ENCODE results near the gene BEND2. TPM values are rescaled to one million over a fixed set of nuclear protein-coding genes. Genes with fewer than 3 reads are reported as not detected.

BEND2 gene
- total and polyA plus RNA-seq, 2 of the 8 experiments (the other 6 are each of a cell fraction or from before 2014, with no cell fraction given): not detected

- Histone ChIP-seq H3K9ac (replicated peaks in 1 of 4; ENCODE audit: extremely low read depth in 1 of 4, low read depth in 3 of 4, low read length in 3 of 4) (no peak overlapping the region), H2AK5ac (ENCODE audit: low read depth, low read length) (no peak overlapping the region), H2BK15ac (ENCODE audit: low read length) (no peak overlapping the region), H3K4me3 (ENCODE audit: extremely low read depth in 1 of 4, insufficient read depth in 2 of 4, low read depth in 3 of 4, low read length in 4 of 4) (no peak overlapping the region), H3K9me3 (ENCODE audit: insufficient read depth in 2 of 2, low read depth in 1 of 2, low read length in 1 of 2) (no peaks in the 10 kb centered on the region), H4K8ac (ENCODE audit: extremely low read depth, insufficient read depth, low read length) (no peak overlapping the region), H2BK20ac (ENCODE audit: low read length) (no peak overlapping the region), H3K4ac (replicated peaks; ENCODE audit: insufficient read length, low read depth, low read length) (no peak overlapping the region), H3K27me3 (replicated peaks in 1 of 4; ENCODE audit: control insufficient read depth in 3 of 4, extremely low read depth in 1 of 4, insufficient read depth in 3 of 4, low read length in 3 of 4) (no peaks in the 10 kb centered on the region), H3K36me3 (ENCODE audit: control insufficient read depth in 2 of 4, insufficient read depth in 4 of 4, low read length in 3 of 4) (no peaks in the 10 kb centered on the region), H3K4me1 (replicated peaks in 1 of 4; ENCODE audit: control insufficient read depth in 3 of 4, insufficient read depth in 4 of 4, low read length in 3 of 4) (no peaks in the 10 kb centered on the region), H4K5ac (ENCODE audit: insufficient read length, low read depth, low read length) (no peak overlapping the region), H3K4me2 (ENCODE audit: insufficient read depth in 1 of 2, low read depth in 2 of 2, low read length in 2 of 2) (no peak overlapping the region), H3K27ac (ENCODE audit: low read depth, low read length) (no peak overlapping the region), H3K23ac (ENCODE audit: insufficient read length) (no peak overlapping the region), H3K79me2 (ENCODE audit: control insufficient read depth in 1 of 2, insufficient read depth in 2 of 2, low read length in 2 of 2) (no peaks in the 10 kb centered on the region), H2BK12ac (ENCODE audit: low read depth, low read length) (no peak overlapping the region), H3K56ac (replicated peaks; ENCODE audit: insufficient read length, low read depth, low read length) (no peak overlapping the region), H3K14ac (ENCODE audit: insufficient read length) (no peak overlapping the region), H3K79me1 (ENCODE audit: low read depth, low read length) (no peaks in the 10 kb centered on the region), H2BK120ac (replicated peaks; ENCODE audit: low read depth, low read length) (no peak overlapping the region), H3K23me2 (ENCODE audit: low read depth, low read length) (no peaks in the 10 kb centered on the region), H3K18ac (ENCODE audit: extremely low read depth, low read length) (no peak overlapping the region), H4K91ac (replicated peaks; ENCODE audit: insufficient read length, low read length) (no peak overlapping the region), H4K20me1 (replicated peaks in 1 of 2; ENCODE audit: control insufficient read depth in 1 of 2, insufficient read depth in 2 of 2, low read length in 2 of 2) (no peaks in the 10 kb centered on the region), H2AFZ (ENCODE audit: low read length) (no peak overlapping the region), H2BK5ac (ENCODE audit: low read depth, low read length) (no peak overlapping the region)
- WGBS, 2 experiments (ENCODE audit: extremely low coverage in 1 of 2, insufficient coverage in 1 of 2, insufficient read length in 1 of 2, insufficient replicate concordance in 2 of 2, low coverage in 1 of 2, low lambda C conversion rate in 2 of 2, missing lambda C conversion rate in 1 of 2): 96% methylated on average over 6 of the region's 6 CpGs; no CpG with 5 or more reads in 1 of the 2 experiments
- ChIA-PET POLR2A (ENCODE audit: partially characterized antibody) (interaction anchor here (0.6 kb wide), 1 partner anchor 515 kb away, joined by 3 read pairs; no protein-coding TSS in a partner anchor), CTCF (ENCODE audit: partially characterized antibody) (no interaction called here)
- DNase-seq (ENCODE audit: low read depth in 1 of 2, low spot score in 2 of 2): no peak
- FAIRE-seq: no peak
- TF ChIP-seq GTF2F1 (IDR thresholded peaks at IDR 0.05; ENCODE audit: borderline replicate concordance, low read depth, low read length) (no peak), ATF3 (IDR thresholded peaks at IDR 0.05; ENCODE audit: insufficient read depth, low read depth, low read length) (no peak), CBX5 (IDR thresholded peaks at IDR 0.05; ENCODE audit: low read depth, low read length) (no peak), POU5F1 (IDR thresholded peaks at IDR 0.05; ENCODE audit: low read depth, low read length) (no peak), CBX8 (IDR thresholded peaks at IDR 0.05; ENCODE audit: borderline replicate concordance, low read depth, low read length) (no peak), JUND (IDR thresholded peaks at IDR 0.05; ENCODE audit: low read length) (no peak), CREB1 (IDR thresholded peaks at IDR 0.05) (no peak)
Measured at GRCh38 chrX:18136816-18137215, 83.9 kb downstream of the BEND2 start.

Measured in H1 (cell line).